K562 (cell line): ENCODE data around the gene TSPAN15. TPM values are rescaled to one million over a fixed set of nuclear protein-coding genes. Genes with fewer than 3 reads are reported as not detected.

ENCODE experiments used
- CHD7 ChIP-seq: fragments of 200-600 bp; sonication (generic); IDR thresholded peaks from one replicate; pipeline ENCODE4 v1.6.1; 2012; ENCODE audit warnings: mild to moderate bottlenecking, low read depth, low read length, inconsistent platforms
- CXXC5 ChIP-seq: fragments of 250-450 bp; sonication (Bioruptor Pico); IDR thresholded peaks from 2 replicates; pipeline ENCODE4 v1.8.0; 2022; ENCODE audit warnings: inconsistent platforms, mild to moderate bottlenecking, moderate library complexity
- GMEB1 ChIP-seq: fragments of 250-450 bp; sonication (Bioruptor Pico); IDR thresholded peaks from 2 replicates; pipeline ENCODE4 v1.4.0; 2020; ENCODE audit warnings: mild to moderate bottlenecking
- HNRNPL ChIP-seq: fragments of 200-400 bp; formaldehyde crosslinking; IDR thresholded peaks from 2 replicates; pipeline ENCODE4 v1.6.1; 2017; ENCODE audit warnings: low read depth, mild to moderate bottlenecking, low read length
- KDM1A ChIP-seq, 2 experiments: fragments of 450-650 bp; IDR thresholded peaks; 2 replicates each; pipeline ENCODE4 v1.6.1; 2016; ENCODE audit warnings: mild to moderate bottlenecking in 2 of 2
- MBD2 ChIP-seq: sonication (generic); IDR thresholded peaks from 2 replicates; pipeline ENCODE4 v1.6.1; 2016; ENCODE audit warnings: low read depth, borderline replicate concordance
- MNT ChIP-seq, 2 experiments: fragments of 450-650 bp; conservative IDR thresholded peaks; 2 replicates each; pipeline ENCODE4 v1.6.1; 2017; ENCODE audit warnings: mild to moderate bottlenecking in 2 of 2, moderate library complexity in 2 of 2
- TFAP4 ChIP-seq: sonication (generic); formaldehyde crosslinking; IDR thresholded peaks from 2 replicates; pipeline ENCODE4 v1.8.0; 2022; ENCODE audit warnings: missing genetic modification reagents, mild to moderate bottlenecking, moderate library complexity, borderline replicate concordance
- U2AF1 ChIP-seq: fragments of 200-400 bp; formaldehyde crosslinking; optimal IDR thresholded peaks from 2 replicates; pipeline ENCODE3; 2017; ENCODE audit warnings: mild to moderate bottlenecking, low read depth, low read length, moderate library complexity
- ZNF174 ChIP-seq: fragments of 250-450 bp; sonication (Bioruptor Pico); IDR thresholded peaks from 2 replicates; pipeline ENCODE4 v1.4.0; 2020; ENCODE audit warnings: mild to moderate bottlenecking
- ZNF445 ChIP-seq: fragments of 250-450 bp; sonication (Bioruptor Pico); IDR thresholded peaks from 2 replicates; pipeline ENCODE4 v1.4.0; 2020; ENCODE audit warnings: low read depth, mild to moderate bottlenecking, moderate library complexity
- ZNF695 ChIP-seq: fragments of 450-650 bp; formaldehyde crosslinking; IDR thresholded peaks from 2 replicates; pipeline ENCODE4 v1.4.0; 2020; ENCODE audit warnings: mild to moderate bottlenecking, moderate library complexity
- polyA plus RNA-seq, 8 experiments: library from polyadenylated mRNA; depleted of rRNA in 4 of 8; stranded (reverse) in 5 of 8; unstranded in 3 of 8; fragments of >200 nt; fragmentation: Nextera tagmentation in 2 of 8; fragmentation: Illumina TruSeq in 1 of 8; extraction: Ambion mirVana in 2 of 8; extraction: Trizol in 1 of 8; gene quantifications; 2 replicates each; pipeline versions ENCODE4 v1.2.1 to v1.2.3, GENCODE V29; 2011 to 2014; ENCODE audit warnings: inconsistent platforms in 1 of 8, missing spikeins in 1 of 8
- total RNA-seq, 7 experiments: library from RNA; depleted of rRNA in 6 of 7; stranded (reverse); fragments of >200 nt in 6 of 7; fragmentation: Illumina TruSeq in 2 of 7; extraction: Trizol in 2 of 7; gene quantifications; 2 replicates each; pipeline versions ENCODE4 v1.2.1 to v1.2.3, GENCODE V29; 2011 to 2021; ENCODE audit warnings: low replicate concordance in 1 of 7

Gene TSPAN15
- total and polyA plus RNA-seq, 9 of the 15 experiments (the other 6 are each of a cell fraction or from before 2014, with no cell fraction given) = 0.33 to 1.0 (median 0.45) TPM; not detected in 2

GRCh38 chr10:69451209-69451783 lies at the start of gene TSPAN15 (continued):
- TF ChIP-seq ZNF445 (CRISPR knock-in tag) (no peak), CHD7 (no peak), U2AF1 (no peak), HNRNPL (no peak), ZNF695 (CRISPR knock-in tag) (no peak), KDM1A (IDR thresholded peaks at IDR 0.05) (no peak), MNT (conservative IDR thresholded peaks at IDR 0.05) (no peak), ZNF174 (CRISPR knock-in tag) (no peak), TFAP4 (CRISPR knock-in tag) (no peak), GMEB1 (no peak), MBD2 (peak; percentile 60; the same call in 1 of the 2 replicates), CXXC5 (peak; percentile 71)
